Parathyroid adenoma (tissue), 2 donors: ENCODE measurements around the gene PACS1.

ENCODE experiments used
- H2AFZ ChIP-seq: fragments of 300-600 bp; sonication (generic); one replicate; pipeline ENCODE4 v1.7.0; 2017; ENCODE audit warnings: antibody characterized with exemption, mild to moderate bottlenecking
- H3K27ac ChIP-seq: fragments of 300-600 bp; sonication (generic); one replicate; pipeline ENCODE4 v1.7.0; 2017
- H3K27me3 ChIP-seq: fragments of 300-600 bp; sonication (generic); one replicate; pipeline ENCODE4 v1.7.0; 2017; ENCODE audit warnings: low read length; ENCODE audit not compliant: control insufficient read depth, insufficient read depth
- H3K36me3 ChIP-seq: fragments of 300-600 bp; sonication (generic); one replicate; pipeline ENCODE4 v1.7.0; 2017; ENCODE audit warnings: low read length; ENCODE audit not compliant: control insufficient read depth, insufficient read depth
- H3K4me1 ChIP-seq: fragments of 300-600 bp; sonication (generic); one replicate; pipeline ENCODE4 v1.7.0; 2017; ENCODE audit warnings: control low read depth
- H3K4me2 ChIP-seq: fragments of 300-600 bp; sonication (generic); one replicate; pipeline ENCODE4 v1.7.0; 2017; ENCODE audit warnings: low read length
- H3K4me3 ChIP-seq: fragments of 300-600 bp; sonication (generic); one replicate; pipeline ENCODE4 v1.7.0; 2017; ENCODE audit warnings: low read depth, low read length
- H3K79me2 ChIP-seq: fragments of 300-600 bp; sonication (generic); one replicate; pipeline ENCODE4 v1.7.0; 2017; ENCODE audit warnings: control low read depth
- H3K9ac ChIP-seq: fragments of 300-600 bp; sonication (generic); one replicate; pipeline ENCODE4 v1.7.0; 2017; ENCODE audit warnings: mild to moderate bottlenecking
- H3K9me3 ChIP-seq: fragments of 300-600 bp; sonication (generic); one replicate; pipeline ENCODE4 v1.7.0; 2017; ENCODE audit warnings: low read length; ENCODE audit not compliant: control insufficient read depth
- TF ChIP-seq, protein P1 (sequence below): fragments of 300-600 bp; sonication (generic); IDR thresholded peaks from one replicate; pipeline ENCODE4 v1.7.0; 2017; ENCODE audit warnings: antibody characterized with exemption, mild to moderate bottlenecking
- donor health status: primary hyperparathyroidism.

Gene PACS1

DNA sequence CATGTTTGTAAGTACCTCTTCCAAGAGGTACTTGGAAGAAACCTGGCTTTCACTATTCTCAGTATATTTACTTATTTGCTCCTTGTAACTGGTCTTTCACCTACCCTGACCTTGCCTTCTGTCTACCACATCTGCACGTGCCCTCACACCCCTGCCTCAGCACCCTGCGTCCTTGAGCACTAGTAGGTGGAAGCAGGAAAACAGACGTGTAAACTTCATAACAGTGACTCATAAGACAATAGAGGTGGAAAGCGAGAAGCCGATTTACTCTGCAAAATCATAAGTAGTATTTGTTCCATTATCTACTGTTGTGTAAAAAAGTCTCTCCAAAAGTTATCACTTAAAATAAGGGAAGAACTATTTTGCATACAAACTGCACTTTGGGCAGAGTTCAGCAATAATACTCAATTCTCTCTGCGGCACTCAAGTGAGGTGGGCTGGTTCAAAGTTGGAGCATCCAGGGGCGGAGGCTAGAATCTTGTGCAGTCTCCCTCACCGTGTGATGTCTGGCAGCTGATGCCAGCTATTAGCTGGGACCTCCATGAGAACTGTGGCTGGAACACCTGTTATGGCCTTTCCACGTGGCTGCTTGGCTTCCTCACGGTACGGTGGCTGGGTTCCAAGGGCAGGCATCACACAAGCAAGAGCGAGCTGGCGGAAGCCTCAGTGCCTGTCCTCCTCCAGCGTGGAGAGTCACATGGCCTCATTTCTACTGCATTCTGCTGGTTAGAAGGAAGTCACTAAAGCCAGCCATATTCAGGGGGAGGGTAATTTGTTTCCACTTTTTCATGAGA, 30.4 kb downstream of the PACS1 start:
- no peak overlapping the region for H3K9ac ChIP-seq
- no peak overlapping the region for H3K4me2 ChIP-seq
- no peaks in the 10 kb centered on the region for H3K9me3 ChIP-seq
- no peak overlapping the region for H3K27ac ChIP-seq
- H3K27me3 ChIP-seq = no peaks in the 10 kb centered on the region
- no peak overlapping the region for H2AFZ ChIP-seq
- TF ChIP-seq, protein P1, sequence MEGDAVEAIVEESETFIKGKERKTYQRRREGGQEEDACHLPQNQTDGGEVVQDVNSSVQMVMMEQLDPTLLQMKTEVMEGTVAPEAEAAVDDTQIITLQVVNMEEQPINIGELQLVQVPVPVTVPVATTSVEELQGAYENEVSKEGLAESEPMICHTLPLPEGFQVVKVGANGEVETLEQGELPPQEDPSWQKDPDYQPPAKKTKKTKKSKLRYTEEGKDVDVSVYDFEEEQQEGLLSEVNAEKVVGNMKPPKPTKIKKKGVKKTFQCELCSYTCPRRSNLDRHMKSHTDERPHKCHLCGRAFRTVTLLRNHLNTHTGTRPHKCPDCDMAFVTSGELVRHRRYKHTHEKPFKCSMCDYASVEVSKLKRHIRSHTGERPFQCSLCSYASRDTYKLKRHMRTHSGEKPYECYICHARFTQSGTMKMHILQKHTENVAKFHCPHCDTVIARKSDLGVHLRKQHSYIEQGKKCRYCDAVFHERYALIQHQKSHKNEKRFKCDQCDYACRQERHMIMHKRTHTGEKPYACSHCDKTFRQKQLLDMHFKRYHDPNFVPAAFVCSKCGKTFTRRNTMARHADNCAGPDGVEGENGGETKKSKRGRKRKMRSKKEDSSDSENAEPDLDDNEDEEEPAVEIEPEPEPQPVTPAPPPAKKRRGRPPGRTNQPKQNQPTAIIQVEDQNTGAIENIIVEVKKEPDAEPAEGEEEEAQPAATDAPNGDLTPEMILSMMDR = no peak
- H3K36me3 ChIP-seq = no peaks in the 10 kb centered on the region
- H3K4me3 ChIP-seq = no peak overlapping the region
- H3K79me2 ChIP-seq = peaks cover 13% of the 10 kb centered on the region
- H3K4me1 ChIP-seq = peaks cover 4% of the 10 kb centered on the region

DNA sequence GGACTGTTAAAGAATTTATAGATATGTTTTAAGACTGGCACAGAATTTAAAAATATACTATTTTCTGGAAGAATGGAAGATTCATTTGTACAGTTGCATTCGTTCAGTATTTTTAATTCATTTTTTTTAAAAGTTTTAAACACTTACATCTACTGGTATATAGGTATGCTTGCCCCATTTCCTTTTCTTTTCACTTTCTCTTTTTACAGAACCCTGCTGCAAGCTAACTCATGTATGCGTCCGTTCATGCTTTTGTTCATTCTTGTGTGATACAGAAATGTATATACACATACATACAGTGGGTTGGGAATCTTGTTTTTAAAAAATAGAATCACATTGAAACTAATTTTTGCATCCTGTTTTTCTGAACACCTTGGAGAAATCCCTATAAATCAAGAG, 31.0 kb downstream of the PACS1 start:
- H3K27ac ChIP-seq = no peak overlapping the region
- peaks cover 4% of the 10 kb centered on the region for H3K4me1 ChIP-seq
- TF ChIP-seq, protein P1 = no peak
- H2AFZ ChIP-seq = no peak overlapping the region
- no peak overlapping the region for H3K4me2 ChIP-seq
- H3K36me3 ChIP-seq = no peaks in the 10 kb centered on the region
- no peaks in the 10 kb centered on the region for H3K9me3 ChIP-seq
- H3K4me3 ChIP-seq = no peak overlapping the region
- no peaks in the 10 kb centered on the region for H3K27me3 ChIP-seq
- peaks cover 13% of the 10 kb centered on the region for H3K79me2 ChIP-seq
- H3K9ac ChIP-seq = no peak overlapping the region

DNA sequence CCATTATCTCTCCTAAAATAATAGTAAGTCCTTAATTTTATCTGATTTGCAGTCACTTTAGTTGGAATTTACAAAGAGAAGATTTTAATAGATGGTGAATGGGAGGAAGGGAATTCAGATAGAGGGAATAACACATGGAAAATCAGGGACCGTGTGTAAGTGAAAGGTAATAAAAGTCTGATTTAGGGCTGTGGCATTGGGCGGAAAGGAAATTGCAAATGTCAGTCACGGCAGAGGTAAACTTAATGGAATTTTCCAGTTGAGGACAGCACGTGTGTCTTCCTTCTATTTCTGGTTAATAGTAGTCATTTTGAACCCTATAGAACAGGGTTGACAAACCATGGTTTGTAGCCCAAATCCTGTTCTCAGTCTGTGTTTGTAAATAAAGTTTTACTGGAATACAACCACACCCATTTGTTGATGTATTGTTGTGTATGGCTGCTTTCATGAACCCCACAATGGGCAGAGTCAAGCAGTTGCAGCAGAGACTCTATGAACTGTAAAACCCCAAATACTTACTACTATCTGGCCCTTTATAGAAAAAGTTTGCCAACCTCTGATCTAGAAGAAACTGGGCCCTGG, 34.1 kb downstream of the PACS1 start:
- Histone ChIP-seq H3K36me3 (no peaks in the 10 kb centered on the region), H3K4me3 (no peak overlapping the region), H3K27ac (no peak overlapping the region), H2AFZ (no peak overlapping the region), H3K79me2 (peaks cover 22% of the 10 kb centered on the region), H3K4me2 (no peak overlapping the region), H3K9me3 (no peaks in the 10 kb centered on the region), H3K27me3 (no peaks in the 10 kb centered on the region), H3K4me1 (peaks cover 4% of the 10 kb centered on the region), H3K9ac (no peak overlapping the region)
- TF ChIP-seq, protein P1 = no peak

DNA sequence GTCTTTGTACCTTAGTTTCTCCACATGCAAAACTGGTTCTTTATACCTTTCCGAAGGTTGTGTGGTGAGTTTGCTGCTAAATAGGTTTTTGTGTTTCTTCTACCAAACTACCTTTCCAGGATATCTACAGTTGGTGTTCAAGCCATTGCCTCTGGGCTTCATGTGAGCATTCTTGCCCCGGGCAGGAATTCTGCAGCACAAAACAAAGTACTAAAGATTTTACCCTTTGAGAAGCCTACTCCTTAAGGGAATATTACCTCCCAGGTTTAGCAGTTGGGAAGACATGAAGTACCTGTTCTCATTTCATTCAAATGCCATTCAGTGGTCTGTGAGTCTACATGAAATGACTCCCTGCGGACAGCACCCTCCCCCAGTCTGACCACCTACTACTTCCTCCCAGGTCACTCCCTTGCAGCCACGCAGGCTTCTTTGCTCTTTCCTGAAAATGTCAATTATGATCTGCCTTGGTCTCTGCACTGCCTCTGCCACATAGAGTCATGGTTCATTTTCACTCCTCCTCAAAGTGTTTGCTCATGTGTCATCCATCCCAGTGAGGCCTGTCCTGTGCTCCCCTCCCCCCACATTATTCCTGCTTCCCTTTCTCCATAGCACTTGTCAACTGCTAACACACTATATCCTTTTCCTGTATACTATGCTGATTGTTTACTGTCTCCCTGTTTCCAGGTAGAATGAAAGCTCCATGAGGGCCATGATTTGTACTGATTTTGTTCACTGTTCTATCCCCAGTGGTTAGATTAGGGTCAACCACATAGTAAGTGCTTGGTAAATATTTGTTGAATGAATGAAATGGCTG, 36.9 kb downstream of the PACS1 start:
- H3K36me3 ChIP-seq = no peaks in the 10 kb centered on the region
- no peak overlapping the region for H2AFZ ChIP-seq
- no peak overlapping the region for H3K4me2 ChIP-seq
- H3K27me3 ChIP-seq = no peaks in the 10 kb centered on the region
- no peak overlapping the region for H3K9ac ChIP-seq
- no peak overlapping the region for H3K27ac ChIP-seq
- TF ChIP-seq, protein P1 = no peak
- H3K9me3 ChIP-seq = no peaks in the 10 kb centered on the region
- H3K4me3 ChIP-seq = no peak overlapping the region
- H3K79me2 ChIP-seq = peaks cover 23% of the 10 kb centered on the region
- no peaks in the 10 kb centered on the region for H3K4me1 ChIP-seq
